Stimulated activated CD8-positive, alpha-beta memory T cell treated with anti-CD3 and anti-CD28 coated beads, Interleukin-12 subunit alpha, Interleukin-12 subunit beta, amount 100 ng/mL, for 24 hours (primary cell): ENCODE measurements around the gene NR2C2.

ENCODE experiments used
- DNase-seq: peaks from one replicate; pipeline ENCODE4 v3.0.0-alpha.2; 2020; ENCODE audit errors: extremely low read depth

NR2C2 gene

DNA sequence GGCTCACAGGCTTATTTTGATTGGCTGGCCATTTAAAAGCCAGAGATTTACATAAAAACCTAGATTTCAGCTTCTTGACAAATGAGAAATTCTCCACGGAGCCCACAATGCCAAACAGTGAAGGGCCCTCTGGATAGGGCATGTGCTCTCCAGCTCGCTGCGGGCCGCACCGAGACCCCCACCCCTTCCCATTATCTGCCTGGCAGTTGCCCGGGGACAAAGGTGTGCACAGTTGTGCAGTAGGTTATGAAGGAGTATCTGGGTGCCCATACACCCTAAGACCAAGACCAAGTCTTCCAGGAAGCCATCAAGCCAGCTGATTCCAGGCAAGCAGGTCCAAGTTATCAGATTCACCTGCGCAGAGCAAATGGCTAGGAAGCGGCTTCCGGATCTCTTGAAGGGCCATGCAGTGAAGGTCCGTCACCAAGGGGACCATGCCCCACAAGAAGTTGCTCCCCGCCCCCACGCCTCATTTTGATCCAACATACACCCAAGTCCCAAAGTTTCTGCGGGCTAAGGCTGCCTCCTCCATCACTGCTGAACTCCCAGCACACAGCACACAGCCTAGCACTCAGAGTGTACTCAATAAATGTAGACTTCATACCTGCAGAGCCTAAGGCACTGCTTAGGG, 116.4 kb downstream of the NR2C2 start:
- no peak for DNase-seq

DNA sequence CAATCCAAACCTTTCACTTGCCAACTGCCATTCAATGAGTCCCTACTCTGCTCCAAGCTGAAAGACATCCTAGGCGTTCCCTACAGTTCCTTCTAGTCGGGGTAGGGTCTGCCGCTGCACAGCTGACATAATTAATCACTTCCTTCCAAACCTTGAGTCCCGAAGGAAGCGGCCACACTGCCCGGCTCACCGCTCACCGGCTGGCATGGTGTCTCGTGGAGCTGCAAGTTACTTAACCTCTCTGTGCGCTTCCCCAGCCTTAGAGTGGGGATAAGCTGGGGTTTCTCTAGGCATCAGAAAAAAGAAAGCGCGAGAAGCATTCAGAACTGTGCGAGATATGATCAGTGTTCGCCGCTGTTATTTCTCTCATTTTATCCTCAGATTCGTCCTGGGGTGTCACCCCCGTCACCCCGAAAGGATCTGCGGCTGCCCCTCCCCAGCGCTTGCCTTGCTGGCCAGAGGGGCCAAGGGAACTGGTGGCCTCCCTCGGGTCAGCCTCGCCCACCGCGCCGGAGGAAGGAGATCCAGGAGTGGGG, 117.0 kb downstream of the NR2C2 start:
- no peak for DNase-seq

DNA sequence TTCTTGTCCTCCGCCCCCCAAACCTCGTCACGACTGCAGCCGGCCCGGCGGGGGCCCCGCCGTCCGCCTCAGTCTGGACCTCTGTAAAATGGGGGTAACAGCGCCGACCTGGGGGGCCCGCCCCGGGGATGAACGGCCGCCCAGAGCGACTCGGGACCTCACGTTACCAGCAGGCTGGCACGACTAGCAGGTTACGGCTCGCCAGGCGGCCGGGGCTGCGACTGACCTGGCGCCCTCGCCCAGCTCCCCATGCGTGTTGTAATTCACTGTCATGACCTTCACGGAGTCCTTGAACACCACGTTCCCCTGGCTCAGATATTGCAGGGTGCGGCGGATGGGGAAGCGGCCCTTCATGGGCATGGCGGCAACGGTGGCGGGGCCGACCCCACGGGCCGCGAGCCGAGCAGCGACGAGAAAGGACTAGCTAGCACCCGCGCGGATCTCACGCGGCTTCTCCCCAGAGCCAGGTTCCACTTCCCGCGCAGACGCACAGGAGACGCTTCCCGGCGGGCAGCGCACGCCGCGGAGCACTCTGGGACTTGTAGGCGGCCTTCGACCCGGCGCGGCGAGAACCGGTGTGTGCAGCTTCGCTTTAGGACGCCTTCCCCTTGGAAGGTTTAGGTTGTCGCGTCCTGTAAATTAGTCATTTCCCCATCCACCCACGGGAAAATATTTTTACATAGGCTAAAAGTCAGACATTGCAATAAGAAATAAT, 117.6 kb downstream of the NR2C2 start, which contains the start of gene MRPS25:
Gene MRPS25, minus strand, starts transcription at position 481 of the 715 bp plus-strand sequence. Its CDS starts 121 bp downstream, at position 360.
- peak; percentile 59 for DNase-seq

DNA sequence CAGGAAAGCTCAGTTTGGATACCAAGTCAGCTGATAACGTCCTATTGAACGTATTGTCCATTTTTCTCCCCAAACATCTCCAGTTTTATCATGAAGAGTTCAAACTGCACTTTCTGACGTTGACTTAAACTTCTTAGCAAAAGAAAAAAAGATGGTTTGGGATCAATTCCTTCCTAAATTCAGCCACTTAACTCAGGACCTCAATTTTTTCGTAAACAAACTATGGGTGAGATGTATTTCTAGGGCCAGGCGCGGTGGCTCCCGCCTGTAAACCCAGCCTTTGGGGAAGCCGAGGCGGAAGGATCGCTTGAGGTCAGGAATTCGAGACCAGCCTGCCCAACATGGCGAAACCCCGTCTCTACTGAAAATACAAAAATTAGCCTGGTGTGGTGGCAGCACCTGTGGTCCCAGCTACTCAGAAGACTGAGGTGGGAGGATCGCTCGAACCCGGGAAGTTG, 118.2 kb downstream of the NR2C2 start:
- DNase-seq = no peak

DNA sequence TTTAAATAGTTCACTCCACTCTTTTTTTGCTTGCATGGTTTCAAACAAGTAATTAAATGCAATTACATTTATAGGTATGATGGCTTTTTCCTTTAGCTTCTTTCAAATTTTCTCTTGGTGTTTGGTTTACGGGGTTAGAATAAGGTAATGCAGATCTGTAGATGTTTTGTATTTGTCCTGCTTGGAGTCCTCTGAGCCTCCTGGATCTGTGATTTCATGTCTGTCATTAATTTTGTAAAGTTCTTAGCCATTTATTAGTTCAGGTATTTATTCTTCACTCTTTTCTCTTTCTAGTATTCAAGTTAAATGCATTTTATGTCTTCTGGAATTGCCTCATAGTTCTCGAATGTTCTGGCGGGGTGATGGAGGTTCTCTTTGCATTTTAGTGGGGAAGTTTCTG, 119.1 kb downstream of the NR2C2 start:
- no peak for DNase-seq

DNA sequence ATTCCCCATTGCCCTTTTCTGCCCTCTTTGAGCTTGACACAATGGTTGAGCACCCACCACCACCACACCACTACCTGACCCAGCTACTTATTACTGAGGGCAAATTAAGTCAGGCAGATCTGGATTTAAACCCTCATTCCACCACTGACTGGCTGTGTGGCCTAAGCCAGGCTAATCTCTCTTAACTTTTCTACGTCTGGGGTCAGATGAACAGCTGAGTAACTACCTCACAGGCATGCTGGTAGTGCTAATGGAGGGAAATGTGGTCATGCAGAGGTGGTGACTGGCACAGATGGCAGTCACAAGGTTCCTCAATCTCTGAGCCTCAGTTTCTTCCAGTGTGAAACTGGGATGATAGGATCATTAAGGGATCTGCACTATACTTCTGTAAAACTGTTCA, 122.1 kb downstream of the NR2C2 start:
- no peak for DNase-seq

DNA sequence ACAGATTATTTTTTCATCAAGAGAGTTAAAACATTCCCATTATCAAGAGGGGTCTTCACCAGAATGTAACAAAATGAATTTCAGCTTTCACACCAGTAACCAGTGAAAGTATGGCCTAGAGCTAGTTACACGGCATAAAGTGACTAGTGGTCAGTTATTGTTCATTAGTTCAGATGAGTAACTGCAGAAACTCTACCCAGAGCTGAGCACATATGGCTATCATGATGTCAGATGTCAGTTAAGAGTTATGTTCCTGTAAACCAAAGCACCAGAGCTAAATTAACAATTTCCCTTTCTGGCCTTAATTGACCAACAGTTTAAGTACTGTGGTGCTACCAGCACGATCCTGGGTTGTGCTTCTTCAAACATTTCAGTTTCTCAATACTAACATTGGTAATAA, 124.3 kb downstream of the NR2C2 start:
- no peak for DNase-seq

DNA sequence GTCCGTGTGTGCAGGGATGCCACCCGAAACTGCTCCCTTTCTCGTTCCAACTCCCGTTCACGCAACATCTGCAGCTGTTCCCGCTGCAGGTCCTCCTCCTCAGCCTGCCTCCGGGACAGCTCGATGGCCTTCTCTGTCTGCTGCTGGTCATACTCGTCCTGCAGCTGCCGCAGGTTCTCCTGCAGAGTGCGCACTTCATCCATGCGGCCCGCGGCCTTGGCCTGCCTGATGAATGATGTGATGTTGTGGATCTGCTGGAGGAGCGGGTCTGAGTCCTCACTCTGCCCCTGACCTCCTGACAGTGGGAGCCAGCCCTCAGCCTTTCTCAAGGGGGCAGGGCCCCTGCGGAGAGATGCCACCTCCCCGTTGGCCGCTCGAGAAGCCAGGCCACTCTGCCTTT, 127.1 kb downstream of the NR2C2 start:
- no peak for DNase-seq

DNA sequence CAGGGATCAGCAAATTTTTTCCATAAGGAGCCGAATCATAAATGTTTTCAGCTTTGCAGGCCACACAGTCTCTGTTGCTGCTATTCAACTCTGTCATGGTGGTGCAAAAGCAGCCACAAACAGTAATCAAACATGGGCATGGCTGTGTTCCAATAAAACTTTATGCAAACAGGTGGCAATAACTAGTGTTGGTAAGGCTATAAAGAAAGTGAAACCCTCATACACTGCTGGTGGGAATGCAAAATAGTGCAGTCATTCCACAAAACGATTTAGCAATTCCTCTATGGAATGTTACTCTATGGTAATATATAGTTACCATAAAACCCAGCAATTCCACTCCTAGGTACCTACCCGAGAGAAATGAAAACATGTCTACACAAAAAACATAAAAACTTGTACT, 131.7 kb downstream of the NR2C2 start:
- no peak for DNase-seq

DNA sequence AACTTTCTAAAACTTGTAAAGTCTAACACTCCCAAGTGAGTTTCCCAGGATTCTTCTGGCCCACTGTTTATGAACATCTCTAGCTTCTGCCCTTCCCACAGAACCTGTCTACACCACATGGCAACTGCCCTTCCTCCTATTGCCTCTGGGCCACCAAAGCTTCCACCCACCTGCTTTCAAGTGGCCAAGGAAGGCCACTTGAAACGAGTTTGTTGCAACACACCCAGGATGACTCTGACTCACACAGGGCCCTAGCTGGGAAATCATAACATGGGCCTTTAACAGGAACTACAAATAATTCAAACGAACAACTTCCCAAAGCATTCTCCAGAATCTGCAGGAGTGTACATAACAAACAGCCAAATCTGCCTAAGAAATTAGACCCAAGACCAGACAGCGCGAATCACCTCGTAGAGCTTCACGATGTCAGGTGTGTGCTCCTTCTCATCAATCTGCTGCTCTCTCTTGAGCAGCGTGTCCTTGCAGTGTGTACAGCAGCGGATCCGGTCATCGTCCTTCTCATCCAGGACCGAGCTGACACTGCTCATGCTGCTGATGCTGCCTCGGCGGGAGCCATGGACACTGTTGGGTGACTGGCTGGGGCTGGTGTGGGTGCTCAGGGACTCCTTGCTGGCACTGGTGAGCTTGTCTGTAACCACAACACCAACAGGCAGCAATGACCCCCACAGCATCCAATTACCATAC, 134.7 kb downstream of the NR2C2 start:
- DNase-seq = no peak

DNA sequence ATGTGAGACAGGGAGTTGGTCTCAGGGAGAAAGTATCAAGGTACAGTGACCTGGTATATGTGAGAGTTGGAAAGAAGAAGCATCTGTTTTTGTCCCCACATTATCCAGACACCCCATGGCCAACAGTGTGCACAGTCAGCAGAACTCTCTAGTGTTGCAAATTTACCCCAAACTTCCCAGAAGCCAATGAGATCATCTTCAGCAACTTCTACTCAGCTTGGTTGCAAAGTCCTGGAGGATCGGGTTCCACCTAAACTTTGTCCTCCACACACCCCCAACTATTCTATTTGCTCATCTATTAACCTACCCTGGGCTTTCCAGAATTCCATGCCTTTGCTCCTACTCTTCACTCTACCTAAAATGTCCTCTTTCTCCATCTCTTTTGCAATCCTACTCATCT, 135.9 kb downstream of the NR2C2 start:
- DNase-seq = no peak

DNA sequence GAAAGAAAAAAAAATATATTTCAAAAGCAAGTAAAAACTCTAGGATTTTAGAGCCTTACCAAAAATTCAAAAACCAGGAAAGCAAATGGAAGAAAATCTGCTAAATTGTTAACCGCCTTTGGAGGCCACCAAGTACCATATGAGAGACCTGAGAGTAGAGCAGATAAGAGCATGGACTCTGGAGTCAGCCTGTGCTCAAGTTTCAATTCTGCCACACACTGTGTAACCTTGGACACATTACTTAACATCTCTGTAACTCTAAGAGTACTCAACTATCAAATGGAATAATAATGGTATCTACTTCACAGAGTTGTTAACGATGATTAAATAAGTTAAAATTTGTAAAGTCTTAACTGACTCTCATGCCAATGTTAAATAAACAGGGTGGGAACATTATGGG, 138.9 kb downstream of the NR2C2 start:
- no peak for DNase-seq

DNA sequence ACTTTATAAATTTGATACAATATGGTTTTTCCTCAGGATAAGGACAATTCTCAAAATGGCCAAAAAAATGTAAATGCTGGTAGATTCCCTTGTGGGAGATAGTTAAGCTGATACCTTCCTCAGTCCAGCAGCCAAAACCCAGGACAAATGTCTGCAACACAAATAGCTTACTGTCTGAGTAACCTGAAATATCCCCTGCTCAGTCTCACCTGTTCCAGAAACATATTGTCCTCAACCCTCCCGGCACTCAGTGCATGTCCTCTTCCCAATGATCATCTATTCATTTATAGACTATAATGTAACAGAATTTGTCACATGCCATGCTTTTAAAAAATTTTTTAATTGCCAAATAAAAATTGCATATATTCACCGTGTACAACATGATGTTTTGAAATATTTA, 139.3 kb downstream of the NR2C2 start:
- no peak for DNase-seq

DNA sequence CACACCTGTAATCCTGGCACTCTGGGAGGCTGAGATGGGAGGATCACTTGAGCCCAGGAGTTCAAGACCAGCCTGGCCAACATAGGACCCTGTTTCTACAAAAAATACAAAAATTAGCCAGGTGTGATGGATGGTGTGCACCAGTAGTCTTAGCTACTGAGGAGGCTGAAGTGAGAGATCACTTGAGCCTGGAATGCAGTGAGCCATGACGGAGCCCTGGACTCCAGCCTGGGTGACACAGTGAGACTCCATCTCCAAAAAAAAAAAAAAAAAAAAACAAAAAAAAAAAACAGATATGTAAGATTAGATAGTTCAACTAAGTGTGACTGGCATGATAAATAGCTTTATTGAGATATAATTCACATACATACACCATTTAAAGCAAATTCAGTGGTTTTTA, 141.8 kb downstream of the NR2C2 start:
- DNase-seq = no peak

DNA sequence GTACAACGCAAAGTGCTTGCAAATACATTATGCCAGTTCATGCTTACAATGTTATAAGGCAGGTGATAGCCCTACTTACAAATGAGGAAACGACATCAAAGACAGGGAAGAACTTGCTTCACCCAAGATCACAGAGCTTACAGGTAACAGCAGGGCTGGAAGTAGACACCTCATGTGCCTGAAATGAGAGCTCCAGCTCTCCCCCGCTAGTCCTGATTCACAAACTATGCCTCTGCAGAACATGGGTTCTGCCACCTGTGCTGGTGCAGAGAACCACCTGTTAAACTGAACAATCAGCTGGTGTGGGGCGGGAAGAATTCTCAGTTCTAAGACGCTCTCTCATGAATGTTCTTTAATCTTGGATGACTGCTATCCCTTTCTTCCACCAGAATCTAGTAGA, 144.2 kb downstream of the NR2C2 start:
- DNase-seq = no peak

DNA sequence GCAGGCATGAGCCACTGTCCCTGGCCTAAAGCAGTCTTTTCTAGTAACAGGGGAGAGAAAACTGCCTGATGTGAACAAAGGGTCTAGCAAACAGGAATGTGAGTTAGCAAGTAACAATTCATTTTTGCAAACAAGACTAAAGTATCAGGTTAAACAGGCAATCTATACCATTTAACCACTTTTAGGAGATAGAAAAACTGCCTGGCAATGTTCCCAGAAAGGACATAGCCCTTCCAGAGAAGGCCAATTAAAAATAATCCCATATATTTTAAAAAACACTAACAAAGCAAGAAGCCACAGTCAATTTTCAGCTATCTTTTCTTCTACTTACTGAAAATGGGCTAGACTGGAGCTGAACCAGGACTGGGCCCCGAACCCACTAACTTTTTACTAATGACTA, 145.3 kb downstream of the NR2C2 start:
- no peak for DNase-seq

DNA sequence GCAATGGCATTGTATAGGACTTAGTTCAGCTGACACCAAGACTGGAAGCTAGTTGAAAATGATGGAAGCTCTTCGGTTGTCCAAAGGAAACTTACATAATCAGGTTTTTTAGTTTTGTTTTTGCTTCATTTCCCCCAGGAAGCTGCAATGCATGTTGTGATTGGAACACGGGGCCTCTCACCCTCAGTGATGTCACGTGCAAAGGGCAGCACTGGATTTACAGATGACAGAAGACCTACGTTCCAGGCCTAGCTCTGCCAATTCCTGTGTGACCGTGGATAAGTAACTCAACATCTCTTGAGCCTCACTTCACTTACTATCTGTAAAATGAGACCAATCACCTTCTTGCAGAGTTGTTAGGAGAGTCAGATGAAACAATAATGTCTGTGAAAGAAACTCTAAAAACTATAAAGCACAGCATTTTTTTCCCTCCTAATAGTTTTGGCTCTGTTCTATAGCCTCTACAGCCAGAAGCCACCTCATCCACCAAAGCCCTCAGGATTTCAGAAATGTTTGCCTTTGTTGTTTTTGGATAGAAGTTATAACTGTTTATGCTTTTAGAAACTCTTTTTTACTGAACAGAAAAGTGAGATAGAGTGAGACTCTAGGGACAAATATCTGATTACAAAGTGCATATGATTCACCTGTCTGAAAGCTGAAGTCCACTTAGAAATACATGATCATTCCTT, 146.9 kb downstream of the NR2C2 start:
- DNase-seq = no peak

DNA sequence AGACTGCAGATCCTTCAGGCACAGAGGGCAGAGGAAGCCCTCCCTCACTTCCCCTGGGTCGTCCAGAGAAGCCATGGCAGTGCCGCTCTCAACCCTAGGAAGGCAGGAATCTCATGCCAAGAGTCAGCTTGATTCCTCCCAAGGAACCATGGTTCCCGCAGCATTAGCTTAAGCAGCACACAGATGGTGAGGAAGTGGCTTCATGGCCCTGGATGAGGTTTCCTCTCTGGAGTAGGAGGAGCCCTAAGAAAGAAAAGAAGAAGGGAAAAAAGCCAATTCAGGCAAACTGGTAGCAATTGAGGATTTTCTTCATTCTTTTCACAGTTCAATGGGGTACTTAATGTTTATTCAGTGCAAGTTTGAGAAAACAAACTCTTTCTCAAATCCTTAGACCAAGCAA, 148.7 kb downstream of the NR2C2 start:
- DNase-seq = no peak

DNA sequence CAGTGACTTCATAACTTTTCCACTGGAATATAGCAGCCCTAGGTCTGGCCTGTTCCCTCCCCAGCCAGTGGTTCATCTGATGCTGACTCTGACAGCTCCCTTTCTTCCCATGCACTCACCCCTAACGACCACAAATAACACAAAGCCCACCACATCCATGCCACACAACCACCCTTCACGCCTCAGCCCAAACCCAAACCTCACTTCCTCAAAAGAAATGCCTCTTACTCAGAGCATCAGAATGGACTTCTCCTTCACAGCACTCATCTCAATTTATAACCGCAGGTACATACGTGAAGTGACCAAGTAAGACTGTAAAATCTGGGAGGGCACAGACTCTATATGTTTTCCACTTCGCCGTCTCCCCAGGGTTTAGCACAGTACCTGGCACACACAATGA, 150.5 kb downstream of the NR2C2 start:
- no peak for DNase-seq
